Urinary bladder (tissue), 4 donors: ENCODE measurements around the gene PTPN20. TPM values are rescaled to one million over a fixed set of nuclear protein-coding genes. Genes with fewer than 3 reads are reported as not detected.
"Not testable (repeated sequence)": the region's sequence is repeated elsewhere in the genome, so short reads cannot be mapped to it uniquely, and the experiment has no call there.

Experiments used
- DNase-seq: peaks from one replicate; pipeline ENCODE4 v3.0.0-alpha.2; 2015; ENCODE audit errors: extremely low spot score
- H3K27ac ChIP-seq: one replicate; pipeline ENCODE4 v1.5.1; 2013; ENCODE audit warnings: low read depth, mild to moderate bottlenecking, moderate library complexity
- H3K36me3 ChIP-seq: one replicate; pipeline ENCODE4 v1.6.1; 2013; ENCODE audit warnings: mild to moderate bottlenecking, moderate library complexity; ENCODE audit not compliant: insufficient read depth
- H3K4me1 ChIP-seq: one replicate; pipeline ENCODE4 v1.6.1; 2013; ENCODE audit warnings: mild to moderate bottlenecking, moderate library complexity; ENCODE audit not compliant: insufficient read depth
- H3K4me3 ChIP-seq: one replicate; pipeline ENCODE4 v1.5.1; 2013; ENCODE audit warnings: low read depth, low read length
- WGBS: extraction: QIAGEN DNeasy Blood & Tissue Kit; methylation state at CpG from one replicate; pipeline ENCODE4 v1.1.7; 2013; 5-methylcytosine and 5-hydroxymethylcytosine counted together
- polyA plus RNA-seq: library from polyadenylated mRNA; stranded (reverse); fragments of 200-250 nt; gene quantifications from one replicate; pipeline ENCODE4 v1.2.3, GENCODE V29; 2013
- total RNA-seq: library from RNA; depleted of rRNA; stranded (reverse); fragments of >200 nt; gene quantifications from one replicate; pipeline ENCODE4 v1.2.3, GENCODE V29; 2014
- donor health status: healthy with polysubstance abuse.
- donor health status: healthy.

PTPN20 gene
- total and polyA plus RNA-seq, 2 donors: 1.3 to 8.6 TPM

DNA sequence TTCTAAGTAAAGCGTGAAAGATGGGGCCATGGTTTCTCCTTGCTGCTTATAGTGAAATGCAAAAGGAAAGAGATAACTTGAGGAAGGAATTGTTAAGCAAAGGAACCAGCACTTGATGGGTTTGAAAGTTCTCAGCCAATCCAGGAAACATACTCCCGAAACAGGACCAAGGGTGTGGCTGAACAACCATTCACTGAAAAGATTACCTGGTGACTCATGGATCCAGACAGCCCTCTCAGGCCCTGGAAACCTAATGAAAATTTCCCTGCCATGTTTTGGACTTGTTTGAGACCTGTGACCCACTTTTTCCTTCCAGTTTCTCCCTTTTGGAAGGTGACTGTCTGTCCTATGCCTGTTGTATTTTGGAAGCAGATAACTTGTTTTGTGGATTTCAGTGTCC lies 11.3 kb downstream of the PTPN20 start:
- not testable (repeated sequence) for H3K4me3 ChIP-seq, H3K27ac ChIP-seq, DNase-seq, H3K4me1 ChIP-seq, H3K36me3 ChIP-seq
- 60% methylated on average over 1 of the region's 2 CpGs for WGBS

DNA sequence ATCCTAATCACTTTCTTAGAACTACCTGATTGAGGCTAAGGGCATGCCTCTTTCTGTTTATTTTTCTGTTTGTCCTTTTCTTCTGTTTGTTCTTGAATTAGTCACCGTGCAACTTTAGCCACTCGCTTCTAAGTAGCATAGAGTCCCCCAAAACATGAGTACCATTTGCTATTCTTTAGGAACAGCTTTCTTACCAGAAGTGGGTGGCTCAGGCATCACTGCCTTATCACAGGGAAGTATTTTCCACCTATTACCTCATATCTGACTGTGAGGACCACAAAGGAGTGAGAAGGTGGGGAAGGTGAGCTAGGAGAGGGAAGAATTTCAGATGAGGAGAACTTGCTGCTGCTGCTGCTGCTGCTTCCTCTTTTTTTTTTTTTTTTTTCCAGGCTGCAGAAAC lies 13.9 kb downstream of the PTPN20 start:
- H3K27ac ChIP-seq, H3K4me3 ChIP-seq, H3K36me3 ChIP-seq, DNase-seq, H3K4me1 ChIP-seq: not testable (repeated sequence)
- WGBS: no CpG with 5 or more reads among the region's 2 CpGs

- 10% methylated on average over 2 of the region's 2 CpGs for WGBS
- H3K4me3 ChIP-seq, H3K27ac ChIP-seq, DNase-seq, H3K36me3 ChIP-seq, H3K4me1 ChIP-seq: not testable (repeated sequence)
Observed at GRCh38 chr10:46925853-46926252, 14.6 kb downstream of the PTPN20 start.

DNA sequence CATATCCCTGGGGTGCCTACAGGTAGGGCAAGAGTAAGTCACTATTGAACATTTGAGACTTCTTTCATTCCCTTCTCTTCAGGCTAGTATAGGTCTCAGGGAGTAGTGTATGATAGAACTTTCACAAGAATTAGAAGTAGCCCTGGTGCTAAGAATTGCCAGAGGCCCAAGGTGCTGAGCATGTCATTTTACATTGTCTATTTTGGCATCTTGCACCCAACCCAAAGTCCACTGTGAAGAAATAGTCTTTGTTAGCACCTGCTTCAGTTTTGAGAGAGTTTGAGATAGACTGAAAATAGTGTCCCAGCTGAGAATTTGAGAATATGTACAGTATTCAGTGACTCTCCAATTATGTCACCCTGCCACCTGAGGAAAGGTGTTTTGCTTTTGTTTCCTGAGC lies 17.6 kb downstream of the PTPN20 start:
- H3K36me3 ChIP-seq: not testable (repeated sequence)

DNA sequence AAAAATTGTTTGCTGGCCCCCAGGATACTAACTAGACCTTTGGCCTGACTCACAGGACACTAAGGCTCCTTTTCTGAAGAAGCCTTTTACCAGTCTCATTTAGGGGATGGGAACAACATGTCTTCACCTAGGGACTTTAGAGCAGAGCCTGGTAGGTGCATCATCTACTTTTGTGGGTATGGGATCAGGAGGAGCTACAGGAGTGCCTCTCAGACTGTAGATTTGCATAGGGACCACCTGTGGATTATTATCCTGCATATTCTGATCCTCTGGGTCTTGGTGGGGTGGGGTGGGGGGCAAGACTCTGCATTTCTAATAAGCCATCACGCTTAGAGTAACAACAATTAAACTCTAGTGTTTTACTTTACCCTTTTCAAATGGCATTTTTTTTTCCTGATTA lies 21.2 kb downstream of the PTPN20 start:
- not testable (repeated sequence) for H3K4me3 ChIP-seq, H3K27ac ChIP-seq, H3K36me3 ChIP-seq, H3K4me1 ChIP-seq, DNase-seq
- WGBS: 73% methylated on average over 1 of the region's 1 CpG

More for the DNA sequence above, 17.6 kb downstream of the PTPN20 start:
- not testable (repeated sequence) for H3K4me1 ChIP-seq, H3K27ac ChIP-seq, DNase-seq, H3K4me3 ChIP-seq

DNA sequence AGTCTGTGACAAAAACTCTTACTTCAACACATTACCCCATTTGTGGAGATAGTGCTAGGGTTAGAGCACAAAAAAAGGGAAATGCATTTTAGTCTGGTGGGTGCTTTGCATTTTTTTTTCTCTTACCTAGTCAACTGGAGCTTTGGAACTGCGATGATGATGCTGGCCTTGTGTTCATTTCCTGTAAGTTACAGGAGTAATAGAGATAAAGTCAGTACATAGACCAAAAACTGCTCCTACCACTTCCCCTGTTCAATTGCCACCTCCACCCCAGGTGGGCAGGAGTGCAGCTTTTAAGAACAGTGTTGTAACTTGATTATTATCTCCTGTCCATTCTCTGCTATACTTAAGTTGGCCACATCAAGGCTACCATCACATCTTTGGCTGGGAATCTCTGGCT lies 29.9 kb downstream of the PTPN20 start:
- H3K36me3 ChIP-seq: not testable (repeated sequence)
- no CpG with 5 or more reads among the region's 1 CpG for WGBS

DNA sequence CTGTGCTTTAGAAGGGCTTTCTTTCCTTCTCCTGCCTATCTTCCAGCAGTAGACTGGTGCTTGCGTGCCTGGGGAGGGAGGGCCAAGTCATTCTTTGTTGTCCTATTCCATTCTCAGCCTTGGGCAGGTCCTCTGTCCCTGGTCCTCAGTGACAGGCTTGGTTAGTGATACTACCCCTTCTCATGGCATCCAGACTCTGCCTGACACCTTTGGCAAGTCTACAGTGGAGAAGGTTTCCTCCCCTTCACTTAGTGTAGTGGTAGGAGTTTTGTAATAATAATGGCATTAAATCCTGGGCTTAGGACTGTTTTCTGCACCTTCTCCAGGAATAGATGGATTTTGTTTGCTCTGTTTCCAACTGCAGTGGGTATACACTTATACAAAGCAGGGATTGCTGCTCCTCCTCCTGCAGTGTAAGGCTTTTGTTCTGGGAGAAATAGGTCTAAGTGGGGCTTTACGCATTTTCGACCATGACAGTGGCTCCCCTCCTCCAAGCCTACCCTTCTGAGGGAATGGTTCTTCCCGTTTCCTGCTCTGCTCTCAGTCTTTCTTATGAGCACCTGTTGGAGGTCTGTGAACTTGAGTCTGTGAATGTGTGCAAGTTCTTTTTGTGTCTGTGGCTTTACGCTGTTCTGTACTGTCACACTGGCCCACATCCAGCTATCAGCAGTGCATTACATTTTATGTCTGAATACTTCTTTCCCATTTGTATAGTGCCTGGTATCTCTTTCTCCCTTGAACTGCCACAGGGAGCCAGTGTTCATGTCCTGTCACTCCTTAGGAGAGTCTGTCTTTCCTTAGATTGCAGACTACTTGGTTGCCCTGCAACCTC lies 37.7 kb downstream of the PTPN20 start:
- H3K4me3 ChIP-seq, DNase-seq, H3K36me3 ChIP-seq, H3K4me1 ChIP-seq, H3K27ac ChIP-seq: not testable (repeated sequence)
- WGBS: 51% methylated on average over 5 of the region's 5 CpGs

More for the DNA sequence above, 29.9 kb downstream of the PTPN20 start:
- H3K4me3 ChIP-seq, H3K4me1 ChIP-seq, DNase-seq, H3K27ac ChIP-seq: not testable (repeated sequence)

- WGBS: 85% methylated on average over 3 of the region's 4 CpGs
- DNase-seq: not testable (repeated sequence)
Observed at GRCh38 chr10:46952540-46952939, 41.3 kb downstream of the PTPN20 start.

GRCh38 chr10:46960742-46961141 lies 49.5 kb downstream of the PTPN20 start:
- not testable (repeated sequence) for DNase-seq, H3K36me3 ChIP-seq, H3K4me3 ChIP-seq, H3K27ac ChIP-seq, H3K4me1 ChIP-seq

More at GRCh38 chr10:46952540-46952939, 41.3 kb downstream of the PTPN20 start:
- H3K36me3 ChIP-seq, H3K4me1 ChIP-seq, H3K27ac ChIP-seq, H3K4me3 ChIP-seq: not testable (repeated sequence)

DNA sequence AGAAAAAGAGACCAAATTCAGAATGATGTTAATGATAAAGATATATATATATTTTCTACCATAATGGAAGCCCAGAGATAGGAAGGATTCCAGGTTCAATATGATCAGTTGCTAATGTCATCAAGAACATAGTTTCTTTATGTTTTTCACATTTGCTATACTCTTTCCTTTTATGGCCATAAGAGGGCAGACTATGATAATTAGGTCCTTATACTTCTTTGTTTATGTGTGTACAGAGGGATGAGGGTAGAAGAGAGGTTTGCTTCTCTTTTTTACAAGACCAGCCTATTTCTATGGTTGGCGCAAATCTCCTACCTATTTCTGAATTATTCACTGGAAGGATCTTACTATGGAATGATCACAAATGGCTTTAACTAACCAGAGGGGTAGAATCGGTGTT lies 52.1 kb downstream of the PTPN20 start:
- WGBS: 78% methylated on average over 2 of the region's 2 CpGs

DNA sequence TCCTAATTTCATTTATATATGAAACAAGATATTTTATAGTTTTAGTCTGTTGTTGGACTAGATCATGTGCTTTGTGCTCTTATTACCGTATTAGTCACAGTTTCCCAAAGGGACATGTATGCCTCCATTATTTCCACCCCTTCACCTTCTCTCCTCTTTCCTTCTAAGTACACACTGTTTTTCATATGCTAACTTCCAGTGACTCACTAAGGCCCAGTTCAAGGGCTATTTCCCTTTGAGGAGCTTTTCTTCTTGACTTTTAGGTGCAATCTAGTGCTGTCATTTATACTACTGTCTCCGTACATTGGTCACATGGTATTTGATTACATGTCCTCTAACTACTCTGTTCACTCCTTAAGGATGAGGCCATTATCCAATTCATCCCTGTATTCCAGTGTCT lies 55.8 kb downstream of the PTPN20 start:
- DNase-seq, H3K36me3 ChIP-seq, H3K27ac ChIP-seq, H3K4me3 ChIP-seq, H3K4me1 ChIP-seq: not testable (repeated sequence)
- WGBS: 86% methylated on average over 1 of the region's 2 CpGs

More for the DNA sequence above, 52.1 kb downstream of the PTPN20 start:
- H3K27ac ChIP-seq, DNase-seq, H3K36me3 ChIP-seq, H3K4me3 ChIP-seq, H3K4me1 ChIP-seq: not testable (repeated sequence)

DNA sequence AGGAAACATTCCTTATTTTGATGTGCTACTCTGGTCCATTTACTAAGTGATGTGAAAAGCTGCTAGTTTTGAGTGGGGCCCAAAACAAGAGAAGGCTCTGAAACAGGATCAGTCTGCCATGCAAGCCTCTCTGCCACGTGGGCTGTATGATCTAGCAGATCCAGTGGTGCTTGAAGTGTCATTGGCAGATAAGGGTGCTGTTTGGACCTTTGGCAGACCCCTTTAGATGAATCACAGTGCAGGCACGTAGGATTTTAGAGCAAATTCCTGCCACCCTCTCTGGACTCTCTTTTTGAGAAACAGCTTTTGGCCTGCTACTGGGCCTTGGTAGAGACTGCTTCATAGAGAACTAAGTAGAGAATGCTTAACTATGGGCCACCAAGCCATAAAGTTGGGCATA lies 69.0 kb downstream of the PTPN20 start:
- H3K27ac ChIP-seq: not testable (repeated sequence)

GRCh38 chr10:46987233-46987924 lies 76.2 kb downstream of the PTPN20 start:
- H3K4me1 ChIP-seq, H3K27ac ChIP-seq, H3K36me3 ChIP-seq, H3K4me3 ChIP-seq, DNase-seq: not testable (repeated sequence)
- WGBS: no CpG with 5 or more reads among the region's 10 CpGs

More for the DNA sequence above, 69.0 kb downstream of the PTPN20 start:
- not testable (repeated sequence) for DNase-seq, H3K36me3 ChIP-seq, H3K4me3 ChIP-seq, H3K4me1 ChIP-seq
- WGBS: no CpG with 5 or more reads among the region's 2 CpGs
